ENCODE results near the gene NIBAN1.

The NIBAN1 gene

DNA sequence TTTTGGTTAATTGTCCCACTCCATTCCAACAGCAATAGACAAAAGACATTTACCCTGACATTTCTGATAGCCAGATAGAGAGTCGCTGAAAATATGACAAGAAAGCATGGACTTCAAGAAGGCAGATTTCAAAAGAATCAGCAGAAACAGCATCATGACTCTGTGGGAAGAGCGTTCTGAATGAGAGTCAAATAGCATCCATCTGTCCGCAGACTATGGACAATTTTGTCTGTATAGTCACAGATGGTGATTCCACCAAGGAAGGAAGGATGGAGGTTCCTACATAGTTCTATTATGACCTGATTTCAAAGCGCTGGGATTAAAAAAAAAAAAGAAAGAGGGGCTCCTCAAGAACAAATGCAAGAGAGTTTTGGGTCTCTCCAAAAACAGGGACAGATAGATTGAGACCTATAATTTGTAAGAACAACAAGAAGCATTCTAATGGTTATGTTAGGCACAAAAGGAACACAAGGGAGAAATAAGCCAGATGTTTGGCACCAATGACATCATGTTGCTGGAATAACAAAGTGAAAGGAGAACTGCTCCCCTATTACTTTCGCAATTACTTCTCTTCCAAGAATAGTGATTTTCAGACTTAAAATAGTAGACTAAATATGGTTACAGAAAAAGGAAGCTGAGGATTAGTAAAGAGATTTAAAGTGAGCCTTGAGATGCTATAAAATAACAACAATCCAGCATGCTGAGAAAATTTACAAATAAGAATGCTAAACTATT, 28.5 kb downstream of the NIBAN1 start:
- no peak for DNase-seq

DNA sequence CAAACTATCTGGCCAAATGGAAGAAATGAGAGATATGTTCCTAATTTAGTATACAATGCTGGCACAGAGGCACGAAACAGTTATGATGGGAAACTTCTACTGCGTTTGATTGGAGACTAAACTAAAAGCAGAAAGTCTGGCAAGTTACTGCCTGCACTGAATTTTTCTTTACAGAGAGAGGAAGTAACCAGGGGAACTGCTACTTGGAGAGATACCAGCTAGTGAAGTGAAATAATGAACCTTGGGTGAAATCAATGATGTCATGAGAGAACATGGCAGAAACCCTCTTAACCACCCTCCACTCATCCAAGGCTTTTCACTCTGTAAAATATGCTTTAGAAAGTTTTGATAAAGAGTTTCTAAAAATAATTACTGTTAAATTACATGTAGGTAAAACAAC, 29.3 kb downstream of the NIBAN1 start:
- no peak for DNase-seq

DNA sequence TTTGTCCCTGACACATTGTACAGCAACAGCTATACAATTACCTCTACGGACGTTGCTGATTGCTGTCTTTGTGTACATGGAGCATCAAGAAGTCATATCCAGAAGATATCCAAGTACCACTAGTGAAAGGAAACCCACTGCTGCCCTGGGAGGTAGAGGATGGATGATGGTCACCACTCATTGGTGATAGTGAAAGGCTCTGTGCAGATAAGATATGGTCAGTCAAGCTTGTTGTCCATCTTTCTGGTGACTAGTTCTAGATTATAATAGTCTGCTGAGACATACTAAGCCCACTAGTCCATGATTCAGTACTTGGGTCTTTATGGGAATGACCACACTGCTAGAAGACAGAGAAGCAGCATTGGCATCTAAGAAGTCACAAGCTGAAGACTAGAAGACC, 30.3 kb downstream of the NIBAN1 start:
- DNase-seq = no peak

DNA sequence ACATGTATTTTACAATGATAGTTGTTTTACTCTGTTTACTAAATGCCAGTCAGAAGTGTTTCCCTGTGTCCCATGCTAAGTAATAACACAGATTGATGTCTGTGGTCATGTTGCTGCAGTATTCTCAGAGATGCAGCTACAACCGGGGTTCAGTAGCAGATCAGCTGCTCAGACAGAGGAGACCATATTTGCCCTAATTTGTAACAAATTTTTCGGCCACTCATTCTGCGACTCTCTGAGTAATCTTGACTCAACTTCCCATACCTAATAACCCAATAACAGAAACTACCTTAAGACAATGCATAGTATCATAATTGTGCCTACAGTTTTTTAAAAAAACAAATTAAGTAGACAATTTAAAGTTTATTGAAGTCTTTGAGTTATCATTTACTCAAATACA, 32.6 kb downstream of the NIBAN1 start:
- DNase-seq = no peak

DNA sequence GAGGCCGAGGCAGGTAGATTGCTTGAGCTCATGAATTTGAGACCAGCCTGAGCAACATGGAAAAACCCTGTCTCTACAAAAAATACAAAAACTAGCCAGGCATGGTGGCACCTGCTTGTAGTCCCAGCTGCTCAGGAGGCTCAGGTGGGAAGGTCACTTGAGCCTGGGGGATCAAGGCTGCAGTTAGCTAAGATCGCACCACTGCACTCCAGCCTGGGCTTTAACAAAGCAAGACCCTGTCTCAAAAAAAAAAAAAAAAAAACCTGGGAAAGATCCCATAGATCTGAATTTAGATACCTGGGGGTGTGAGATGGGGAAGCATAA, 32.9 kb downstream of the NIBAN1 start:
- no peak for DNase-seq

DNA sequence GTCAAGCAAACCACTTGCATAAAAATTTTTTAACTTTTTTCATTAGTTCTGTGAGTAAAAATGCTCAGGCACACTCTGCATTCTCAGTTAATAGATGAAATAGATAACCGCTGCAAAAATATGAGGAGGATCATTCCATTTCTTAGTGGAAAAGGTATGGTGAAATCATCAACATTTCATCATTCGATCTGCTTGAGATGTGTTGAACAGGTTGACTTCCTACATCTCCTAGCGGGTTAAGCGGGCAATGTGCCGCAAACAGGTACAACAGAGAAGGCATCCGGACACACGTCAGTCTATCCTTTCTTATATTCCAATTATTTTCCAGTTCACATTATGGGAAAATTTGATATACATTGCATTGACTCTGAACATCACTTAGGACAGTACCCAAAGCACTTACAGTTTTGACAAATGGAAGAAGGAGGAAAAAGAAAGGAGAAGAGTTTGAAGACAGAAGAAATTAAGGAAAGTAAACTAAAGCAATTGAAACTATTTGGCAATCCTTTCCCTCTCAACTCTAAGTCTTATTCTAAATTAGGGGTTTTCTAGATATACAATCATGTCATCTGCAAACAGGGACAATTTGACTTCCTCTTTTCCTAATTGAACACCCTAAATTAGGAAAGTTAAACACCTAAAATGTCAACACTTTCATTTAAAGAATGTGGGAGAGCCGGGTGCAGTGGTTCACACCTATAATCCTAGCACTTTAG, 33.5 kb downstream of the NIBAN1 start:
- no peak for DNase-seq

DNA sequence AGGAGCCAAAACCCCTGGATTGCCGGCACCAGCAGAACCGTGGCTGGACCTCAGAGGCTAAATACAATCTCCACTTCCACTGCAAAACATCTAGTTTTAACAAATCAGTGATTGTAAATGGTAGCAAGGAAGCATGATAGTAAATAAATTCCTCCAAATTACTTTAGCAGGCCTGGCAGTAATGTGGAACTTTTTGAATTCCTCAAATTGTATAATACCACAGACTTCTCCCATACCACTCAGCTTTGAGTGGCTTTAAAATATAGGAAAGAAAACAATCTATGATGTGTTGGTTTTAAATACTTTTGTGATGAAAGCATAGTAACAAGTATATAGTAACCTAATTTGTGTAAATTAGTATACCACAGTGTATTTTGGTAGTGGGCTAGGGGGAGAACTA, 34.1 kb downstream of the NIBAN1 start:
- no peak for DNase-seq

DNA sequence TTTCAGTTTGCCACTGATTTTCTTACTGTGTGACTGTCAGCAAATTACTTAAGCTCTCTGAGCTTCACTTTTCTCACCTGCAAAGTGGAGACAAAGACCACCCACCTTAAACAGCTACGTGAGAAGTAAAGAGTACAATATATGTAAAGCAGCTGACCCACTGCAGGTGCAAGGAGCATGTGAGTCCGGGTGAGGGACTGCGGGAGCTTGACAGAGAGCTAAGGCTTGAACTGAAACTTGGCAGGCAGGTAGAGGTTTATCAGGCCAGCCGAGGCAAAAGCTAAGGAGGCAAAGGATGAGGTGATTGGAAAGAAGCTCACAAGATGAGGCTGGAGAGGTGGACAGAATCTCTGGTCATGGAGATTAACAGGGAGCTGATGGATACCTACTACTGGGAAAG, 36.6 kb downstream of the NIBAN1 start:
- DNase-seq = no peak

DNA sequence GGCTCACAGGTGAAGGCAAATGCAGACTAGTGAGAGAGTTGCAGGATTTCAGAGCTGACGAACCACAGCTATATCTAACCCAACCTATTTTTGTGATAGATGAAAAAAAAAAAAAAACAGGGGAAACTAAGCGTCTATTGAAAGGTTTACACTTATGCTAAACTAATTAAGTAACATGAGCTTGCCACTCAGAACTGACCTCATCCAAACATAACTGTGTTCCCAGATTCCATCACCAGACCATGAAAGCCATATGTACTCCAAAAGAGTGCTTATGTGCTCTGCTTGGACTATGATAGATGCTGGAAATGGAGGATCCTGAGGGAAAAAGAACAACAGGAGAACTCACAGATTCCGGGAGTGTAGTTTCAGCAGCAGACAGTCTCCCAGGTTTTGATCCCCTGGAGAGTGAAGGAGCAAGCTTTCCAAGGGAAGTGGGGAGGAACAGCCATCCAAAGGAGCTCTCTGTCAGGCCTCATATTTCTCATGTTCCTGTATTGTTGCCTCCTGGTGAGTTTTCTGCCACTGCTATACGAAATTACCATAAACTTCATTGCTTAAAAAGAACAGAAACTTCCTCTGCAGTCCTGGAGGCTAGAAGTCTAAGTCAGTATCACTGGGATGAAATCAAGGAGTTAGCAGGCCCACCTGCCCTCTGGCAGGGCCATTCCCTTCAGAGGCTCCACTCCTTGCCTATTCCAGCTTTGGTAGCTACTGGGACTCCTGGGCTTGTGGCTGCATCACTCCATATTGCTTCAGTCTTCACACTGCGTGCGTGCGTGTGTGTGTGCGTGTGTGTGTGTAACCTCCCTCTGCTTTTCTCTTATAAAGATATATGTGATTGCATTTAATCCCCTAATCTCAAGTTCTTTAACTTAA, 38.1 kb downstream of the NIBAN1 start:
- no peak for DNase-seq

DNA sequence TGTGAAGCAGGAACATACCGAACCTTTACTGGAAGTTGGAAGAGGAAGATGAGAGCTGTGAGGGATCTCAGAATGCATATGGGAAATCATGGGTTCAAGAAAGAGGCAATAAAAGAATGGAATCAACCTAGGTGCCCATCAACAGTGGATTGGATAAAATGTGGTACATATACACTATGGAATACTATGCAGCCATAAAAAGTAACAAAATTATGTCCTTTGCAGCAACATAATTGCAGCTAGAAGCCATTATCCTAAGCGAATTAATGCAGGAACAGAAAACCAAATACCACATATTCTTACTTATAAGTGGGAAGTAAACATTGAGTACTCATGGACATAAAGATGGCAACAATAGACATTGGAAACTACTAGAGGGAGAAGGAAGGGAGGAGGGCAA, 40.4 kb downstream of the NIBAN1 start:
- no peak for DNase-seq

DNA sequence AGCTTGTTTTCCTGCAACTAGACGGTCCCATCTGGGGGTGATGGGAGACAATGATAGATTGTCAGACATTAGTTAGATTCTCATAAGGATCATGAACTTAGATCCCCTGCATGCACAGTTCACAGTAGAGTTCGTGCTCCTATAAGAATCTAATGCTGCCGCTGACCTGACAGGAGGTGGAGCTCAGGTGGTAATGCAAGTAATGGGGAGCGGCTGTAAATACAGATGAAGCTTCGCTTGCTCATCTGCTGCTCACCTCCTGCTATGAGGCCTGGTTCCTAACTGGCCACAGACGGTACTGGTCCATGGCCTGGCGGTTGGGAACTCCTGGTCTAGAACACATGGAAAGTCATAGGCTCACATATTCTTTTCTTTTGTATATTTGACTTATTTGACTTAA, 42.0 kb downstream of the NIBAN1 start:
- DNase-seq = no peak

DNA sequence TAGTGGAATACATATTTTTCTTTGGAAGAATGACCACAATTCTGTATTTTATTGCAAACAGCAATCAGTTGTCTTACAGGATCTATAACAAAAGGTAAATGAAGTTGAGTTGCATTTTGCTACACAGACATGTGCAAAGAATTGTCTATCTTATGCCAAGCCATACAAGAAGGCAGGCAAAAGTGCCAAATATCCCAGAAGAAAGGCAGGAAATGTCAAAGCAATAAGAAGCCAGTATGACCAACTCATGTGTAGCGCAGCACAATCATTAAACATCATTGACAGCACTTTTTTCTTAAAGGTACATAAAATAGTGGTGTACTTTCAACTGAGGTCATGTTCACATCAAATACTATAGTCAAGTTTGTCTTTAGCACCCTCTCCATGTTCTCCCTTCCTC, 42.7 kb downstream of the NIBAN1 start:
- DNase-seq = no peak

DNA sequence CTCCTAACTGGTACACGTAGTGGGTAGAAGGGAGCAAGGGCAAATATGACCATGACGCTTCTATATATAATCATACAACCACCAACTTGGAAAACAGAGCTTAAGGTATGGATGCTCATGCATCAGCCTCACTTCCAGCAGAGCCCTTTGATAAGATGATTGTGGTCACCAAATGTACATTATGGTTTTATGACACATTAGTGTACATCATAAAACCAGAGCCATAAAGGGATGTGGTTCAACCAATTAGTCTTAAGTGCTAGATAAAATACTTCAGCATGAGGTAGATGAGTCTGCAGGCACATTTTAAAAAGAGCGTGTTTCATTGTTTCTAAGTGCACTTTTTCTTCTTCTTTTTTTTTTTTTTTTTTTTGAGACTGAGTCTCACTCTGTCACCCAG, 43.7 kb downstream of the NIBAN1 start:
- DNase-seq = no peak

DNA sequence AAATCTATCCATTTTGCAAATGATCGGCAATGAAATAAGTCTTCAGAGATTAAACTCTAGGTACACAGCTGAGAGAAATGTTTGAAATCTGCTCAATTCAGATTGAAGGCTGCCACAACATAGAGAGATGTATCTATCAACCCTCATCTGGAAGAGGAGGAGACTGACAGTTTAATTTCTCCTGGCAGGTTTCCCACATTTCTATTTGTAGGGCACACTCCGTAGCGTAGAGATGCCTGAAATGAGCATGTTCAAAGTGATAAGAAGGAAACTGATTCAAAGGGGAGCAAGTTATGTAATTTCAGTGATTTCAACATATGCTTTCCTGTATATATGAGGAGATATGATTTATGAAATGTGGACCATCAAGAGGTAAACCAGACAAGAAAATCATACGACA, 44.1 kb downstream of the NIBAN1 start:
- DNase-seq = peak; percentile 84

DNA sequence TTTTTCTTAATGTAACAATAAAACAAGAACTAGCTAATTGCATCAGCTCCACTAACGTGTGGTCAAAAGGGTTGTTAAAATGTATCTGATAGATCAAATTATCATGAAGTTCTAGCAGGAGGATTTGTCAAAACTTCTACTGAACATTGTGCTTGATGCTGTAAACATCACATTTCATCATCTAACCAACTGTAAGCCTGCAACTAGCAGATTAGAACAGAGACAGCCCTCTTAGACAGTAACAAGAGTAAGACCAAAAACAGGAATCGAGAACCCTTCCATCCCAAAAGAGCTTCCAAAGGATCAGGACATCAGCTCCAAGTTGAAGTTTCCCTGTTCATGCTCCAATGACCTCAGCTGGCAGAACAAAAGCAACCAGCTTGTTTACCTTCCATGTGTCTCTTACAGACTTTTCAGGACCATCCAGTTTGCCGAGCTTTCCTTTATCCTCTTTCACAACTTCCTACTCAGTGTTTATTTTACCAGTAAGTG, 44.6 kb downstream of the NIBAN1 start:
- peak; percentile 72 for DNase-seq

DNA sequence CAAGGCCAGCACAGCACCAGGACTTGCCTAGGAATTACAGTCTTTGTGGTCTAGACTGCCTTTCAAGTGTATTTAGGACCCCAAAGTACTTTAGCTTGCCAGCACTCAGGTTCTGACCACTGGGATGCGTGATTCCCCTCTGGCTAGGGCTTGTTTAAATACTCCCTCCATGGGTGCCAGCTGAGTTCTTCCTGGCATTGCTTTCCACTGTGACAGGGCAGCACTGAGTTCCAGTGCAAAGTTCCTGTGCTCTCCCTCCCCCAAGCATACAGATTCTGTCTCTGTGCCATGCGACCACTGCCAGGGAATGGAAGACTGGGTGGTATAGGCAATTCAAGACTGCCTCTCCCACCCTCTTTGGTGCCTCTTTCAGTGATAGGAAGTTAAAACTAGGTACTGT, 45.9 kb downstream of the NIBAN1 start:
- DNase-seq = no peak
